Caki2 (cell line): ENCODE results near the gene WWOX. TPM values are rescaled to one million over a fixed set of nuclear protein-coding genes. Genes with fewer than 3 reads are reported as not detected.

Experiments
- DNase-seq: peaks from one replicate; pipeline ENCODE4 v3.0.0-alpha.2; 2015; ENCODE audit warnings: low read depth
- in situ Hi-C: cut with HindIII; loops from 2 replicates; pipeline ENCODE4 v1.10.0; 2016; ENCODE audit warnings: low sequenced_read_pairs, low pct_unique_long_range_greater_than_20kb, mixed read lengths
- total RNA-seq: library from RNA; depleted of rRNA; stranded (reverse); fragments of >200 nt; shearing (Covaris generic); gene quantifications from 2 replicates; pipeline ENCODE4 v1.2.3, GENCODE V29; 2014; ENCODE audit warnings: low replicate concordance

Gene WWOX
- total RNA-seq, 1 experiment from 2014 or later = 15.1 TPM

DNA sequence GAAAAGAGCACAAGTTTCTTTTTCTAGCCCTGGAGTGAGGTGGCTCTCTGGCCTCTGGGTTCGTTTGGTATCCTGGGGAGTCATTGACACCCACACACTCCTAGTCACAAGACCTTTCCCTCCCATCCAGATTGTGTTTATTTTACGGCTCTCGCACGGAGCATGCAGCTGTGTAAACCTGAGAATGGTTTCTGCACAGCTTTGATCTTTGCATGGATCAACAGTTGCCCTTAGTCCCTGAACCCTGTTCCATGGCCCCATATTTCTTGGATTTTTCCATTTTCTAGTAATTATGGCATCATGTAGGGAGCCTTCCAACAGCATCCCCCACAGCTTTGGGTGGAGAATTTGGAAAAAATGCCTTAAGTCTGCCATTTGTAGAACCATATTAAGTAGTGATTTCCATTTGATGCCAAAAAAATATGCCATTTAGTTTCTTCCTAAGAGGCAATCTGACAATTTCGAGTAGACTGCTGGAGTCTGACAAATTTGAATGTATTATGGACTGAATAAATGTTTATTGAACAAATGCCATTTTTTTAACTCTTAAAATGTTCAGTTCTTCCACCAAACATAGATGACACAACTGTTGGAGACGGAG is 197.7 kb downstream of the WWOX start:
- in situ Hi-C loops = no loop called here

DNA sequence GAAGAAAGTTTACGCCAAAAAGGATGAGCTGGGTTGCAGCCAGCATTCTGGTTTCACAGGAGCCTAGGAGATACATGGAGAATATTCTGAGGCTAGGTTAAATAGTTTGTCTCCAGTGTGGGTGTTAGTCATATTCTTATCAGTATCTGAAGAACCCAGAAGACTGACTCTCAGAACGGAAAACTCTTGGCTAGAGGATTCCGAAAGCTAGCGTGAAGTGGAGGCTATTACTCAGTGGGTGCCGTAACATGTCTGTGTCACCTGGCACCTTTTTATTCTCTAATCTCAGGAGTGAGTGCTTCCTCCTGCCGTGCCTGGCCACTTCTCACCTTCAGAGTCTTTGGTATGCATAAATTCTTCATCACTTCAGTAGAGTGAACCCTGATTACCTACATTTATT is 199.5 kb downstream of the WWOX start:
- DNase-seq = no peak
- in situ Hi-C loops = no loop called here

More for the DNA sequence above, 197.7 kb downstream of the WWOX start:
- DNase-seq = no peak

DNA sequence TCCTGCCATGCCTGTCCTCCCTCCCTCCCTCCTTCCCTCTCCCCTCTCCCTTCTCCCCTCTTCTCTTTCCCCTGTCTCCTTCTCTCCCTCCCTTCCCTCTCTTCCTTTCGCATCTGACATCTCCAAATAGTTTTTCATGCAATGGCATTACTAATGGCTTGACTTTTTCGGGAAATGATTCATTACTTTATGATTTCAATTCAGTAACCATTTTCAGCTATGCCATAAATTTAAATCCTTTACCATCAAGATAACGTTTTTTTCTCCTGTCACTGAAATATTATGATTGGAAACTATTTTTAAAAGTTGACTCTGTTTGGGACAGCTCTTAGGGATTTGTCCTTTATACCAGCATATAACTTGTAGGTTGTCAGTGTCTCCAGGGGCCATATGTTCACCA is 201.0 kb downstream of the WWOX start:
- no peak for DNase-seq
- in situ Hi-C loops = no loop called here

DNA sequence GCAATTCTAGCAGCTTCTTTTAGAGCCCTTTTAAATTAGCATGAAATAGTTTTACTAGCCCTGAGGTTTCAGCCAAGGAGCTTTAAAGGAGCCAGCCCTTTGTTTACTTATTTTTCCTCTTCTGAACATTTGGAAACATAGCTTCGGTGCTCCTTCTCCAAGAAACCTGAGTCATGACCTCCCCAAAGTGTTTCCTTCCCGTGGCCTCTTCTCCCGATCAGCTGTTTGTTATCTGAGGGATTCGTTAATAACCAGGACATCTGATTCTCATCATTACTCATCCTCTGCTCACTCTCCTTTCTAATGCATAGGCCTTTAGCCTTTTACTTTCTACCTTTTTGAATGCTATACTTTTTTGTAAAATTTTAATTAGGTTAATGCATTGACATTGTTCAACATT is 204.5 kb downstream of the WWOX start:
- in situ Hi-C loops = no loop called here
- DNase-seq = no peak

DNA sequence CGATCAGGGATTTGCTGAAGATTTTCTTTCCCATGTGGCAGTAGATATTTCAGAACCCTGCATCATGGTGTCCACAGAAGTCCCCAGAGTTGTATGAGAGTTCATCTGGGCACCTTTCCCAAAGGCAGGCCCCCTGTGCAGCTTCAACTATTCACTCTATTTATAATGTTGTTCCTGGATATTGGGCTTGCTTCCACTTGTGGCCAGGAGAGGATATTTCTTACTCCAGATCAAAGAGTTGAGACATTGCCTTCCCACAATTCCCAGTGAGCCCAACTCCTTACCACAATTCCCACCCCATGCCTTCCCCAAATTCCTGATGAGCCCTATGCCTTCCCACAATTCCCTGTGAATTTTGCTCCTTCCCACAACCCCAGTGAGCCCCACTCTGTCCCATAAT is 206.9 kb downstream of the WWOX start:
- in situ Hi-C loops = no loop called here
- DNase-seq = no peak

DNA sequence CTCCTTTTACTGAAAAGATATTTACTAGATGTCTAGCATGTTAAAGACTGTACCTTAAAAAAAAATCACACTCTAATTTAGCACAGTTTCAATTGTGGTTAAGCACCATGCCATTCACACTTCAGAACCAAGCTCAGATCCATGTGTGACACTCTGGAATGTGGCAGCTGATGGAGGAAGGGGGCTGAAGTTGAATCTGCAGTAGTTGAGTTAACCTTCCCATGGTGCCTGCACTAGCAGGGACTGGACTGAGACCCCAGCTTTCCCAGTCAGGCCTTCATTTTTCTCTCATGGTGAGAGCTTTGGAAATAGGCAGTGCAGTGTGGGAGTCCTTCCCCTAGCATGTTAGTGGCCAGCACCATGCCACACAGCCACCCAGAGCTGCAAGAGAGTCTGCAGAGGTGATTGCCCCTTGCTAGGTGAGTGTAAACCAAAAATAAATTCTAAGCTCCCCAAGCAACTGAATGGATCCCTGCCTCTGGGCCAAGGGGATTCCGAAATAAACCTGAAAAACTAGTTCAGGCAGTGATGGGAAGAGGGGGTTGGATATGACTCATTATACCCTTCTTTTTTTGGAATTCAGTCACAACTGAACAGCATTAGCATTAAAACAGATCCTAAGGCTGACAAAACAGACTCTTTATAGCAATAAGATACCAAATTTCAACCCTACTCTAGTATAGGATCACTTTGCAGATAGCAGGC is 208.5 kb downstream of the WWOX start:
- in situ Hi-C loops = no loop called here

DNA sequence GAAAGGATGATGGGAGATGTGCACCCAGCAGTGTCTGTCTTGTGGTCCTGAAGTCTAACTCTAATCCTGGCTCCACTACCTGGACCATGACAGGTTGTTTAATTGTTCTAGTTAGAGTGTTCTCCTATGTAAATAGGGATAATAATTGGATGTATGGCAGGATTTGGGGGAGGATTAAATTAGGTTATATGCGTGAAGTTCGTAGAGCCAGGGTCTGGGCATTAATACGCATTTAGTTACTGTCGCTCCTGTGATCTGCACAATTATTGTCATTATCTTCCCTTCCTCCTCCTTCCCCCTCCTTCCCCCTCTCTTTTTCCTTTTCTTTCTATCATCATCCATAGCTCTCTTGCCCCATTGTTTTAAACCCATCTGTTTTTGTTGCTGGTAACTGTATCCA is 210.3 kb downstream of the WWOX start:
- in situ Hi-C loops = no loop called here
- no peak for DNase-seq

More for the DNA sequence above, 208.5 kb downstream of the WWOX start:
- no peak for DNase-seq

DNA sequence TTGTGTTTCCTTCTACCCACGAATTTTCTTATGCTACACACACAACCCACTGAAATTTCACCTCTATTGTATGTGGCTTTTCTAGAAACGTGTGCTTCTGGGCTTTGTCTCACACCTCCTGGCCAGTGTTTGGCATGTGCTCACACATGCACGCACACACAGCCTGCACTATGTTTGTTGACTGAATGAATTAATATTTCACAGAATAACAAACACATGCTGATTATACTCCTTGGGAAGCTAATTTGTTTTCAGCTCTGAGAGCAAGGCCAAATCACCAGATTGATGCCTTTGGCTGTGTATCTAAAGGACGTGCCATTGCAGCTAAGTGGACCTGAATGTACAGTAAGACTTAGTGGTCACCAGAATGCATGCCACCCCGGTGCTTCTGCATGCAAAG is 210.7 kb downstream of the WWOX start:
- in situ Hi-C loops = no loop called here
- no peak for DNase-seq

DNA sequence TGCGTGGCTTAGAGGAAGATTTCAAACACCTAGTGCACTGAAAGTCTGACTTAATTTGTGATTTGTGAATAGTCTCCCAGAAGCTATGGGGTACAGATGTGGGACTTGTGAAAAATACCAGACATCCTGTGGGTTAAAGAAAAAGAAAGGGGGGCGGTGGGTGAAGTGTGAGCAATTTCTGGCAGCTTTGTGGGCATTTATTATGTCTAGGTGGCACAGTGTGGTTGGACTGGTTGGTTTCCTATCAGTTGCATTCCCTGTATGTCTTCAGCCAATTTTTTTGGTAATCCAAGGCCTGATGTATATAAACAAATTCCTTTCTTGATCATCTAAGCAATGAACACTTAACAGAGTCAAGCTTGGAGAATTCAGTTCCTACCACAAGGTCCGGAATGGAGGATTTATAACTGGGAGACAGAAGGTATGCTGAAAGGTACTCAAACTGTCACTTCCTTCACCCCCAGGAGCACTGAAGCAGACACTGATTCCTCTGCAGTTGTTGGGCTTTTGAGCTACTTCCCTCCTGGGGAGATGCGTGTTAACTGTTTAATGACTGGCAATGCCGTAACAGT is 211.6 kb downstream of the WWOX start:
- in situ Hi-C loops = no loop called here
- no peak for DNase-seq

DNA sequence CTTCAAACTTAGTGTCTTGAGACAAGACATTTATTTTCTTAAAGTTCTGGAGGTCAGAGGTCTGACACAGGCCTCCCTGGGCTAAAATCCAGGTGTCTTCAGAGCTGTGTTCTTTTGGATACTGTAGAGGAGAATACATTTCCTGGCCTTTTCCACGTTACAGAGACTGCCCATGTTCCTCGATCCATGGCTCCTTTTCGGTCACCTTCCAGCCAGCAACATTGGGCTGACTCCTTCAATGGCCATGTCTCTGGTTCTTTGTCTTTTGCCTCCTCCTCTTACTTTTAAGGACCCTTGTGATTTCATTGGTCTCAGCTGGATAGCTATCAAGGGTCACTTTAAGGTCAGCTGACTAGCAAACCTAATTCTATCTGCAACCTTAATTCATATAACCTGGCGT is 212.4 kb downstream of the WWOX start:
- no peak for DNase-seq
- in situ Hi-C loops = no loop called here

DNA sequence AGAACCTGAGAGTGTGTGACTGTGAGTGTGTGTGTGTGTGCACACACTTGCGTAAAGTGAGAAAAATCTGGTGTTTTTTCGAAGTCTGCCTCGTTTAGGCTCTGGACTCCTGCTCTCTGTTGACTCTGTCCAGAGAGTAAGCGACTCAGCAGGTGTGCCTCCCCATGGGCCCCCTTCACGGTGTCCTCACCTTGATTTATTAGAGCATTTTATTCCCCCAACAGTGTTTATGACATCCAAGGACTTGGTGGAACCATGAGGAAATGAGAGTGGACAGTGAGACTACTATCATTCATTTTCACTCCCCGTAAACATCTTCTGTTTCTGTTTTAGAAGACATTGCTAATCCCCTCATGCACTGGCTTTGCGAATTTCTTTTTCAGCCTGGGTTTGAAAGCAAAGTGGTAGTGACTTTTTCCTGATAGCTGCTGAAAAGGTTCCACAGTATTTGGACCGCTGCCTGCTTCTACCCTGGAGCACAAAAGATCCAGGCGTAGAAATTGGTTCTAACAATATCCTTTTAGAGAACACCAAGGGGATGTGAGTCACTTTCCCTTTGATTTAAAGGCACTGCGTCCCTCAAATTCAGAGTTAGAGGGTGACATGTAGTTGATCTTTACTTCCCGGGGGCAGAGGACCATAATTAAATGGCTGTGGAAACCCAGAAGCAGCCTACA is 218.2 kb downstream of the WWOX start:
- in situ Hi-C loops = no loop called here
- no peak for DNase-seq

DNA sequence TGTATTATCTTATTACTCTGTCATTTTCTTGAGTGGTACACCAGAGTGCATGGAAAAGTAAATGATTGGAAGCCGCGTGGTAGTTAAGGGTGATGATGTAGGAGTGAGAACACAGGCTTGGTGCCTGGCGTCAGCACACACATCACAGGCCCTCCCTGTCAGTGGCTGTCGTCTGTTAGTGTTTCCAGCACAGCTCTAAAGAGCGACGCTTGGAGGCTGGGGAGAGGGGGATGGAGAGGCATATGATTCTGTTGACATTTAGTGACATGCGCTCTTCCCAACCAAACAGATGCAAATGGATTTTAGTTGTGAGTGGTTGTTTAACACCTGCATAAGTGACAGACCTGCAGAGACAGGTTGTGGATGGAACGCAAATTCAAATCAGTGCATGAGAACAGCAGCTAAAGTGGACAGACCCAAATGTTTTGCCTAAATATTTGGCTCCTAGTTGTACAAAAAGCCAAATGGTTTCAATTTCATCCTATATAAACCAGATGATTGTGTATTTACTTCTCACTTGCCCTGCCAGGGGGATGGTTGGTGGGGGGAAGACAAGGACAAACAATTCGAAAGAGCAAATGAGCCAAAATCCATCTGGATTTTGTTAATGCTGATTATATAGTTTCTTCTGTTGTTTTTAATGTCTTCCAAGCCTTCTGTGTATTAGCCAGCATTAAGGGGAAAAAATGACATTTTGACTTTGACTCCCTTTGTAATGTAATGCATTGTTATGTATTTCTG is 222.3 kb downstream of the WWOX start:
- no peak for DNase-seq
- in situ Hi-C loops = no loop called here

DNA sequence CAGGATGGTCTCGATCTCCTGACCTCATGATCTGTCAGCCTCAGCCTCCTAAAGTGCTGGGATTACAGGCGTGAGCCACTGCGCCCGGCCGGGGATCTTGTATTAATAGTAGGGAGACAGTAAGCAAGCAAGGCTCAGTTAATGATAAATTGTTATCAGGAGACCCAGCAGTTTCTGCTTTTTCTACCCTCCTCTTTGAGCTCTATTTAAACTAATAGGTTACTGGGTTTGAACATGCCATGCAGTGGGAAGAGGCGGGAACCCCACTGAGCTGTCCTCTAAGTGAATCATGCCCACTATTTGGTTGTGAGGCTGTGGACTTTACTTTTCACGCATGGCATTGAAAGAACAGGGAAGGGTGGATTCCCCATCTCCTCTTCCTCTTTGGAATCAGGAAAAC is 223.9 kb downstream of the WWOX start:
- no peak for DNase-seq
- in situ Hi-C loops = no loop called here

DNA sequence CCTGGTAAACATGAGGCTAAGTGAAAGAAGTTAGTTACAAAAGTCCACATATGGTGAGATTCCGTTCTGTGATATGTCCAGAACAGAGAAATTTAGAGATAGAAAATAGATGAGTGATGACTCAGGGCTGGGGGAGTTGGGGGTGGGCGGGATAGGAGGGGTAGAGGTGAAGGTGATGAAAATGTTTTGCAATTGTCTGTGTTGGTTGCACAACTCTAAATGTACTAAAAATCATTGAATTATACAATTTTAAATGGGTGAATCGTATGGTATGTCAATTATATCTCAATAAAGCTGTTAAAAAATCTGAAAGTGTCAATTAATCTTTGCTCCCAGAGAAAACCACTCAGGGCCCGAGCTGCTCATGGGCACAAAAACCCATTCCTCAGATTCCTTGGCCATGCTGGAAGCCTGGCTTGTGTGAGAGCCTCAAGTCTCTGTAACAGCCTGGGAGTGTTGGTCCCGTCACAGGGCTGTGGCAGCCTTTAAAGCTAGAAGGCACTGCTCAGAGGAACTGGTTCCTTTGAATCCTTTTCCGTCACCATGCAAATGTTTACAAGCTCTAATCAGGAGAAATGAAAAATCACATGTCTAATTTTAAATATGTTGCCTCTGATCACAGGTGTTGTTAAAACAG is 225.3 kb downstream of the WWOX start:
- in situ Hi-C loops = no loop called here
- no peak for DNase-seq

DNA sequence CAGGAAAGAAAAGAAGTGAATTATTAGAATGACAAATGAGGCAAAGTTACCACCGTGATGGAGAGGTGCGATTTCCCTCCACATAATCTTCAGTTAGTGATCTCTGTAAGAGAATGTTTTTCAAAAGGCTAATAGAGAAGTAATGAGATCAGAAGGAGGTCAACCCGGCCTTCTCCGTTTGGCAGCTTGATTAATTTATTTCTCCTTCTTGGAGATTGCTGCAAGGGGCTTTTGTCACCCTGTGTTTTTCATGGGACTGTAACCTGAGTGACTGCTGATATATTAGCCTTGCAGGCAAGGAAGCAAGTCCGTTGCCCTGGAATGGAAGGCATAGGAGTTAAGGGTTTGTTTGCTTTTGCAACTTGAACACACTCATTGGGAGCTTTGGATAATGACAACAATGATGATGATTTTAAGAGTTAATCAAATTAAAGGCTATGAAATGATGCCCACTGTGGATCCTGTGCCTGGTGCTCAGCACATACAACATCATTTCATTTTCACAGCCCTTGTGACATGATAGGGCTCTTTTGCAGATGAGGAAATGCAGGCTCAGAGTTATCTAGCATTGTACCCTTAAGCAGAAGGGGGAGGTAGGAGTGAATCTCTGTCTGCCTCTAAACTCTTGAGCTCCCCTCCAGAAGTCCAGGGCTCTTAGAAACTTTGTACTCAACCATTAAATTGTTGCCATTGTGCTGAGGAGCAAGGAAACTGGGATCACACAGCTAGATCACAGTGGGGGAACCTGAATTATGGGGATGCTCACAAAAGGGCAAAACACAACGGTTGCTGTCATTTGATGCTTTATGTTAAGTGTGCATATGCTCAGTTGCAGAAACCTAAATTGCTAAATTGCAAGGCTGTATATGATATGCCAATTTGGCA is 226.3 kb downstream of the WWOX start:
- in situ Hi-C loops = no loop called here
- DNase-seq = no peak

DNA sequence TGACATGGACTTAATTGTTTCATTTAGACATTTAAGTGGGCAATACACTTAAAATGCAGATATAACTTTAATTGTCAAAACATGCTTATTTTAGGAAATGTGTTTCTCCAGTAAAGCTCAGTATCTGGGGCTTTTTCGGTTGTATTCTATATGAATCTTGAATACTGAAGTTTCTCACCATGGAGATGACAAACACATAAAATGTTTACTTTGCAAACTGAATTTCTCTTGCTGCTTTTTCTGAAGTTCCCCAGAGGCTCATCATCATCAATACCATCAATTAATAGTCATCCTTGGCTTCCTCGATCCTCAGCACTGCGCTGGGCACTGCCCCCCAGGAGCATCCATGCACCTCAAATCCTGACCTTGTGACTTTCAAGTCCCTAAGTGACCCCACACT is 227.3 kb downstream of the WWOX start:
- in situ Hi-C loops = no loop called here
- DNase-seq = no peak

DNA sequence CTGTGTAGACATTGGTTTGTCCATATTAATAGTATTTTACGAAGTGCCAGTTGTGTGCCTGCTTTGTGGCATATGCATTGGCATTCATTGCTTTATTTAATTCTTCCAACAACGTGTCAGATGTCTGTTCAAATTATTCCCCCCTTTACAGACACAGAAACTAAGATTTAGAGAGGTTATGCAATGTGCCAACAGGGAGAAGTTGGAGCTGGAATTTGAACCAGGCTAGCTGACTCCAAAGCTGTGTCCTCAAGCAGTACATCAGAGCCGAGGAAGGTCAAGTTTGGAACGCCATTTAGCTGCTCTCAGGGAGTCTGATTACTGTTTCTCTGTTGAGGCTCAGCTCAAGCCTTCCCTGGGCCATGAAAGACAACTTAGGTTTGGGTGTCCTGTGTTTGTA is 232.3 kb downstream of the WWOX start:
- in situ Hi-C loops = no loop called here
- no peak for DNase-seq
